ENCODE measurements around the gene SVOPL.

DNA sequence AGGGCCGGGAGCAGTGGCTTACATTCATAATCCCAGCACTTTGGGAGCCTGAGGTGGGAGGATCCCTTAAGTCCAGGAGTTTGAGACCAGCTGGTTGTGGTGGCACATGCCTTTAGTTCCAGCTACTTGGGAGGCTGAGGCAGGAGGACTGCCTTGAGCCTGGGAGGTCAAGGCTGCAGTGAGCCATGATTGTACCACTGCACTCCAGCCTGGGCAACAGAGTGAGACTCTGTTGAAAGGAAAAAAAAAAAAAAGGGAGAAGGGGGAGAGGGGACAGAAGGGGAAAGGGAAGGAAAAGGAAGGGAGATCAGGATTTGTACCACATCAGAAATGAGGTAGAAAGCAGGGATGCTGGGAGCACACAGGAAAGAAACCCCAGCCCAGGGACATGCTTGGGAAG is 38.7 kb upstream of the SVOPL start:
- TF ChIP-seq, protein P1, sequence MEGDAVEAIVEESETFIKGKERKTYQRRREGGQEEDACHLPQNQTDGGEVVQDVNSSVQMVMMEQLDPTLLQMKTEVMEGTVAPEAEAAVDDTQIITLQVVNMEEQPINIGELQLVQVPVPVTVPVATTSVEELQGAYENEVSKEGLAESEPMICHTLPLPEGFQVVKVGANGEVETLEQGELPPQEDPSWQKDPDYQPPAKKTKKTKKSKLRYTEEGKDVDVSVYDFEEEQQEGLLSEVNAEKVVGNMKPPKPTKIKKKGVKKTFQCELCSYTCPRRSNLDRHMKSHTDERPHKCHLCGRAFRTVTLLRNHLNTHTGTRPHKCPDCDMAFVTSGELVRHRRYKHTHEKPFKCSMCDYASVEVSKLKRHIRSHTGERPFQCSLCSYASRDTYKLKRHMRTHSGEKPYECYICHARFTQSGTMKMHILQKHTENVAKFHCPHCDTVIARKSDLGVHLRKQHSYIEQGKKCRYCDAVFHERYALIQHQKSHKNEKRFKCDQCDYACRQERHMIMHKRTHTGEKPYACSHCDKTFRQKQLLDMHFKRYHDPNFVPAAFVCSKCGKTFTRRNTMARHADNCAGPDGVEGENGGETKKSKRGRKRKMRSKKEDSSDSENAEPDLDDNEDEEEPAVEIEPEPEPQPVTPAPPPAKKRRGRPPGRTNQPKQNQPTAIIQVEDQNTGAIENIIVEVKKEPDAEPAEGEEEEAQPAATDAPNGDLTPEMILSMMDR (IDR thresholded peaks at IDR 0.05; ENCODE audit: borderline replicate concordance, extremely low read depth, low read length, poor library complexity, severe bottlenecking): no peak
- no peak for TF ChIP-seq EZH2 (IDR thresholded peaks at IDR 0.05; ENCODE audit: borderline replicate concordance, low read depth, low read length, severe bottlenecking)
